Epithelial cell of esophagus (primary cell): ENCODE measurements around the gene UBAC1.

ENCODE experiments used
- DNase-seq: peaks from one replicate; pipeline ENCODE4 v3.0.0; 2010; ENCODE audit warnings: low read depth
- H3K4me3 ChIP-seq: 2 replicates; pipeline ENCODE4 v1.5.1; 2011; ENCODE audit warnings: mild to moderate bottlenecking, low read length, control low read depth
- CTCF ChIP-seq: IDR thresholded peaks from 2 replicates; pipeline ENCODE4 v1.5.1; 2011; ENCODE audit warnings: low read depth, mild to moderate bottlenecking, low read length, control low read depth, inconsistent platforms; ENCODE audit not compliant: insufficient read depth; ENCODE audit errors: missing control alignments

UBAC1 gene

GRCh38 chr9:135983208-135984071 is 22.3 kb upstream of the UBAC1 start:
- DNase-seq, result no peak
- no peak for TF ChIP-seq CTCF
- H3K4me3 ChIP-seq, result no peak overlapping the region

GRCh38 chr9:135982499-135983207 is 21.5 kb upstream of the UBAC1 start:
- no peak for TF ChIP-seq CTCF
- no peak for DNase-seq
- H3K4me3 ChIP-seq, result no peak overlapping the region

- H3K4me3 ChIP-seq, result no peak overlapping the region
- no peak for TF ChIP-seq CTCF
- DNase-seq, result no peak
Measured at GRCh38 chr9:135980926-135981630, 19.9 kb upstream of the UBAC1 start.

- no peak for TF ChIP-seq CTCF
- H3K4me3 ChIP-seq, result no peak overlapping the region
- DNase-seq, result no peak
Measured at GRCh38 chr9:135979547-135980166, 18.5 kb upstream of the UBAC1 start.

- DNase-seq, result no peak
Measured at GRCh38 chr9:135978642-135979546, 17.7 kb upstream of the UBAC1 start.

More at GRCh38 chr9:135978642-135979546, 17.7 kb upstream of the UBAC1 start:
- no peak for TF ChIP-seq CTCF
- no peak overlapping the region for H3K4me3 ChIP-seq
